ENCODE measurements around the gene ERC1.

The ERC1 gene

DNA sequence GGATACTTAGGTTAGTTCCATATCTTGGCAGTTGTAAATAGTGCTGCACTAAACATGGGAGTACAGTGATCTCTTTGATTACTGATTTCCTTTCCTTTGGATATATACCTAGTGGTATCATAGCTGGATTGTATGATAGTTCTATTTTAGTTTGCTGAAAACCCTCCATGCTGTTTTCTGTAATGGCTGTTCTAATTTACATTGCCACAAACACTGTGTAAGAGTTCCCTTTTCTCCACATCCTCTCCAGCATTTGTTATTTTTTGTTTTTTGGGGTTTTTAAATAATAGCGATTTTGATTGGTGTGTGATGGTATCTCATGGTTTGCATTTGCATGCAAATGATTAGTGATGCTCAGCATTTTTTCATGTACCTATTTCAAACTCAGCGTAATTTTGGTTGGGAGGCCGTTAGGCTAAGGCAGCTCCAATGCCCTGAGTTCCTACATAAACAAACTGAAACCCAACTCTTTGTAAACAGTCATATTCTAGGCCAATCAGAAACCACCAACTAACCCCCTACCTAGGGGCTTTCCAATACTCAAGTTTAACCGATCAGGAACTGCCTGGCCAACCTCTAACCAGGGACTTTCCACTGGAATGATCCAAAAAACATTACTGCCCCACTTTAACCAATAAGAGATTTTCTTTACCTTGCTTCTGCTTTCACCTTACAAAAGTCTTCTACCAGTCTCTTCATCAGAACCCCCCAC, 431.7 kb downstream of the ERC1 start:
- DNase-seq, result no peak

GRCh38 chr12:1424674-1425395, 433.8 kb downstream of the ERC1 start:
- no peak for DNase-seq

DNA sequence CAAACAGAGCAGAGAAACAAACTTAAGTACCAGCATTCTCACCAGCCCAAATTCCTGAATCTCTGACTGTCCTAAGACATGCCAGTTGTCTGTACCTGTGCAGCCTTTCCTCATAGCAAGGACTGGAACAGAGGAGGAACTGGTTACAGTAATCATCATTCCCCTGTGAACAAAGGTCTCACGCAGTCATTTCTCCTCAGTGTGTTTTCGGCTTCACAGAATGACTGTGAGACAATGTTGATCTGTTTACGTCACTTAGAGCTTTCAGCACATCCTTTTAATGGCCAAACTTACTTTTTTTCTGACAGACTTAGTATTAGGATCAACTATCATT, 434.3 kb downstream of the ERC1 start:
- no peak for DNase-seq

DNA sequence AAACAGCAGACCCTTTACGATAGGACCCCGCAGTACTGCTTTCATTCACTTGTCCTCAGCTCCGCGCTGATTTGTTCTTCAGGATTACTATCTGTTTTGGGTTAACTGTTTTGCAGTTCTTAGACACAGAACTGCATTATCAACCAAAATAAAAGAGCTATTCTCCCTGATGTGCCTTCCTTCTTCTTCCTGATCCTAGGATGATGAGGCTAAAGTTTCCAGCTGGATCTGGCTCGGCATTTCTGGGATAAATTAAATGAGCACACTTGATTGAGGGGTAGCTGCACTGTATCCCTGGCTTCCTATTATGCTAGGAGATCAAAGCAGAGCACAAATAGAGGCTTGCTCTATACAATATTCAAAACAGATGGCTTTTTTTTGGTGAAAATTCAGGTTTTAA, 437.6 kb downstream of the ERC1 start:
- no peak for DNase-seq

- peak; percentile 73 for DNase-seq
Observed at GRCh38 chr12:1429980-1430379, 439.0 kb downstream of the ERC1 start.

DNA sequence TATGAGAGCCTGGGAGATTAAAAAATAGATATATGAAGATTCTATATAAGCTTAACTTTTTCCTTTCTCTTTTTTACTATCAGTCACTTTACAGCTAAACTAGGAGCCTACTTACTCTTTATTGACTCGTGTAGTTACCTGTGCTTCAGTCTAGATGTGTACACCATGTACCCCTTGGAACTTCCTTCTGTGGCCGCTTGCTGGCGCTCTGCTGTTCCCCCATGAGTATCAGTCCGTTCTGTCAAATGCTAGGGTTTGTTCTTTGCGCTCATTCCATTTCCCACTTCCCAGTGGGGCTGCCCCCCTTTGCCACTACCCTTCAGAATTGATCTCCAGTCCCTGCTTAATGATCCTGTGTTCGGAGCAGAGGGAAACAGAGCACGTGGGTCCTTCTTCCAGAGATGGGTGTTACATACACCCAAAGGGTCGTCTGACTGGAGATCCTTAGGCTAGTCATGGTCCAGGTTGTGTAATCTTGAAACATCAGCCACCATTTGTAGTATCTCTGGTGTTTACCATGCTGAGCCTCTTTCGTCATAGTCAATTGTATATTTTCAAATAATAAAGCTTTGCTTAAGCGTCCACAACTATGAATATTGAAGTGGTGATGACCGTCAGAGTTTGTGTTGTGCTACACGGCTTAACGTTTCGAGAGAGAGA, 443.4 kb downstream of the ERC1 start:
- DNase-seq, result no peak

- DNase-seq, result no peak
Observed at GRCh38 chr12:1435044-1435443, 444.0 kb downstream of the ERC1 start.

DNA sequence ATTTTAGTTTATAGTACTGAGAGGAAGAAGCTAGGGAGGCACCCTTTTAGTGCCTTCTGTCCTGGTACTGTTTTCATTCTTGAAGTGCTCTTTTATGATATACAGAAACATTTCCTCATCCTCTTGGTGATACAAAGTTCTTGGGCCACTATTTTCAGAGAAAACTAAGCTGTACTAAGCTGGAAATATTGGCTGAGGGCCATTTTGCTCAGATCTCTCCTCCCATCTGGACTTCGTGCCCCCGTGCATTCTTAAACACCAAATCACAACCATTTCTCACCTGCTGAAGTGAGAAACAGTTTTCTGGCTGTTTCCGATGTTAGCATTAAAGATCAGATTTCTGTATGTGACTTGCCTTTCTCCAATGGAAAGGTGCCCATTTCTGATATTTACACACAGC, 444.4 kb downstream of the ERC1 start:
- no peak for DNase-seq

GRCh38 chr12:1436015-1436414, 445.0 kb downstream of the ERC1 start:
- no peak for DNase-seq

- DNase-seq, result no peak
Observed at GRCh38 chr12:1436981-1437380, 446.0 kb downstream of the ERC1 start.

- no peak for DNase-seq
Observed at GRCh38 chr12:1439201-1439600, 448.2 kb downstream of the ERC1 start.

DNA sequence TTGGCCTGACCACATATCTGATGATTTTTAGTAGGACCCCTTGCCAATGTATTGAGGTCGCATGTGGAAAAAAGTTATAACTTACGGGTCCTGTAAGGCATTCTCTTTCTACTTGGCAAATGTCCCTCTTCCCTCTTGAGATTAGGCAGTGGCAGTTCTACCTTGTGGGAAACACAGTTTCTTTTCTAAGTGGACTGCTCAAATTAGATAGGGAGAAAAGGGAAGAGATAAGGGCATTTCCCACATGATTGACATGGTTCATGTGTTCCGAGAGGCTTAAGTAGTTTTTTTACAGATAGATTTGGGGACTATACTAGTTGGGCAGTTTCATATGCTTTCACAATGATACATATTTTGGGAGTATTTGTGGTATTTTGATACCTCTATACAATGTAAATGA, 448.7 kb downstream of the ERC1 start:
- no peak for DNase-seq

DNA sequence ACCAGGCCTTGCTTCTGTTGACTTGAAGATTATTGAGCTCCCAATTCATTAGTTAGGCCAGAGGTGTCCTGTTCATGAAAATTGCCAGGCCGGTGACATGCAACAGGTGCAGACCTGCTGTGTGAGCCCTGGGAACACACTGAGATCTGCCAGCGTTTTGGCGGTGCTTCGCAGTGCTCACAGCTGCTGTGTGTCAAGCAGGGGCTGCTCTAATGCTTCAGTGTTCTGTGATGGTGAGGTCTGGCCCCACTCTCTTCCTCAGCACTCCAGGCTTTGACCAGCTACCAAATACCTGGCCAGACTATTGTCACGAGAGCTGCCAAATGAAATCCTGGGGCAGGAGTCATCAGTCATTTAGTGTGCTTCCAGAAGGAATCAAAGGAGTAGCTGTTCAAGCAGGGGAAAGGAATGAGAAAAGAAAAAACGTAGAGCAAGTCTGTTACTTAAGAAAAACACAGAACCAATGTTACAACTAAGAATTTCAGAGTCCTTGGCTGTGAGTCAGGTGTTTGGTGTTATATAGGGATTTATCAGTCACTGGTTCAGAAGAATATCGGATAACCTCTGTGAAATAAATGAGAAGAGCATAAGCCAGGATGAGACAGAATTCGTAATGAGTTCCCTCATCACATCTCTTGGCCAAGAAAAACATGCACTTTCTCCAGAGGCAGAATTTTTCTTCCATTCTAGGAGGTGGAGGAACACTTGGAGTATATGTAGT, 452.6 kb downstream of the ERC1 start:
- DNase-seq, result no peak

DNA sequence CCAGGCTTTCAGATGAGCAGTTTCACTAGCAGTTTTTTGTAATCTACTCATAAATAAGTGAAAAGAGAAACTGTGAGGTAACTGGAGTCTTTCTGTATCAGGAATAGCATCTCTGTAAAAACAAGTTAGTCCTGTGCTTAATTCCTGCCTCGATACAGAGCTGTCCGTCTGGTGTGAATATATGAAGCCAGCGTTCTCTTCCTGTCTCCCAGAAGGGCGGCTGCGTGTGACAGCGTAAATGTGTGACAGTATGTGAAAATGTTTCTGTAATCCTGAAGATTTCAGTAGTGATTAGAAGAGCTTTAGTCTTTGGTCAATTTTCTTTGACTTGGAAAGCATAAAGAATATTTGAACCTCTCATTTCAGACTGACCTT, 453.1 kb downstream of the ERC1 start:
- DNase-seq, result no peak

- DNase-seq, result no peak
Observed at GRCh38 chr12:1445807-1446206, 454.8 kb downstream of the ERC1 start.

- no peak for DNase-seq
Observed at GRCh38 chr12:1448336-1448735, 457.3 kb downstream of the ERC1 start.

- DNase-seq, result no peak
Observed at GRCh38 chr12:1453810-1454209, 462.8 kb downstream of the ERC1 start.

DNA sequence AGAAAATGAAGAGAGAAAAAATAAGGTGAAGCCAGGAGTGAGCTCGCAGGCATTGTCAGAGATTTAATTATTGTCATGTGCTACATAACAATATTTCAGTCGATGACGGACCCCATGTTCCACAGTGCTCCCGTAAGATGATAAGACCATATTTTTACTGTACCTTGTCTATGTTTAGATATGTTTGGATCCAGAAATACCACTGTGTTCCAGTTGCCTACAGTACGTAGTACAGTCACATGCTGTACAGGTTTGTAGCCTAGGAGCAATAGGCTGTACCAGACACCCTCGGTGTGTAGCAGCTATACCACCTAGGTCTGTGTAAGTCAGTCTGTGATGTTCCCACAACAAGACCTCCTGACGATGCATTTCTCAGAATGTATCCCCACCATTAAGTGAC, 465.9 kb downstream of the ERC1 start:
- no peak for DNase-seq

GRCh38 chr12:1457901-1458300, 466.9 kb downstream of the ERC1 start:
- DNase-seq, result no peak

DNA sequence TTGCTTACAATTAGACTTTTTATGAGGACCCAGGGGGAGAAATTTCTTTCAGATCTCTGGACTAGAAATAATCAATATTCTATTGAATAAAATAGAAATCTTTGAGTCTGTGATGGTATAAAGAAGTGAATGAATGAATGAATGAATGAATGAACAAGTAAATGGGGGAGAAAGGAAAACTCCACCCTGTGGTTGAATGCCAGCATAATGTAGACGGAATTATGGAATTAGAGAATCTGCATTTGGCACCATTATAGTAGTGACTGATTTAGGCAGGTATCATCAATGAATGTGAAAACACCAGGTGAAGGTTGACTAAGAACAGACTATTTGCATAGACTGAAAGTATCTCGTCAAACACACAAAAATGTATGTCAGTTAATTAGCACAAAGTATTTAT, 468.3 kb downstream of the ERC1 start:
- DNase-seq, result no peak

GRCh38 chr12:1463073-1463905, 472.3 kb downstream of the ERC1 start:
- no peak for DNase-seq

DNA sequence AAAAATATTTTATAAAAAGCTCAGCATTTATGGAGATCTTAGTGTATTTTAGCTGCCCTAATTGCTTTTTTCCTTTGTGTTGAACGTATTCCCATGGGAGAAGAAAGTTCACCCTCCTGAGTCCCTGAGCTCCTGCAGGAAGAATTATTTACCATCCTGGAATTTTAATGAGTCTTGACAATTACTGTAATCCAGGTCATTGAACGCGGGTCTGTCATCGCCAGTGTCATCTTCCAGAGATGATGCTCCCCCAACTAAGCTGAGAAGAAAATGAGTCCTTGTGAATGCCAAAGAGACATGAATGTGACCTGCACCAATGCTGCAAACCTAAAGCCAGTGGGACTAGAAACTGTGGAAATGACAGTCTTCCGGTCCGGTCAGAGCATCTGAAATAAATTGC, 473.9 kb downstream of the ERC1 start:
- DNase-seq, result no peak

DNA sequence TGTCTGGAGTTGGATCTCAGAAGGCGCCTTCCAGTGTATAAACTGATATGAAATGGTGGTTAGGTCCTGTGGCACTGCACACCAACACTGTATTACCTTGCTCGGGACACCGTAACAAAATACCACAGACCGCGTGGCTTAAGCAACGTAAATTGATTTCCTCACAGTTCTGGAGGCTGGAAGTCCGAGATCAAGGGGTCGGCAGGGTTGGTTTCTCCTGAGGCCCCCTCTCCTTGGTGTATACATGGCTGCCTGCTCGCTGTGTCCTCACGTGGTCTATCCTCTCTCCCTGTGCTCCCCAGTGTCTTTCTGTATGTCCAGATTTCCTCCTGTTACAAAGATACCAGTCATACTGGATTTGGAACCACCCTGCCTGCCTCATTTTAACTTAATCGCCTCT, 475.0 kb downstream of the ERC1 start:
- DNase-seq, result no peak
